PC-3 (cell line): Measurements from ENCODE around the gene FOXO3B.
"Not testable (repeated sequence)": the region's sequence is repeated elsewhere in the genome, so short reads cannot be mapped to it uniquely, and the experiment has no call there.

Experiments
- CTCF ChIP-seq: fragments of 300-600 bp; sonication (generic); conservative IDR thresholded peaks from 2 replicates; pipeline ENCODE4 v1.5.1; 2017; ENCODE audit warnings: antibody characterized with exemption, low read depth, mild to moderate bottlenecking, low read length
- EZH2 ChIP-seq: fragments of 300-600 bp; sonication (generic); IDR thresholded peaks from one replicate; pipeline ENCODE4 v1.6.1; 2017; ENCODE audit warnings: antibody characterized with exemption, mild to moderate bottlenecking, low read length; ENCODE audit not compliant: unreplicated experiment
- EZH2phosphoT487 ChIP-seq: fragments of 300-600 bp; sonication (generic); IDR thresholded peaks from 2 replicates; pipeline ENCODE4 v1.6.1; 2018; ENCODE audit warnings: mild to moderate bottlenecking, antibody characterized with exemption, low read length, borderline replicate concordance

- TF ChIP-seq CTCF, EZH2, EZH2phosphoT487: not testable (repeated sequence)
These were observed 36.7 kb upstream of the FOXO3B start for GRCh38 chr17:18718643-18719427.
